ENCODE measurements around the gene CHD3.
"Not testable (repeated sequence)": the region's sequence is repeated elsewhere in the genome, so short reads cannot be mapped to it uniquely, and the experiment has no call there.

Gene CHD3

GRCh38 chr17:7850701-7851437 lies 37.7 kb upstream of the CHD3 start:
- DNase-seq: no peak

DNA sequence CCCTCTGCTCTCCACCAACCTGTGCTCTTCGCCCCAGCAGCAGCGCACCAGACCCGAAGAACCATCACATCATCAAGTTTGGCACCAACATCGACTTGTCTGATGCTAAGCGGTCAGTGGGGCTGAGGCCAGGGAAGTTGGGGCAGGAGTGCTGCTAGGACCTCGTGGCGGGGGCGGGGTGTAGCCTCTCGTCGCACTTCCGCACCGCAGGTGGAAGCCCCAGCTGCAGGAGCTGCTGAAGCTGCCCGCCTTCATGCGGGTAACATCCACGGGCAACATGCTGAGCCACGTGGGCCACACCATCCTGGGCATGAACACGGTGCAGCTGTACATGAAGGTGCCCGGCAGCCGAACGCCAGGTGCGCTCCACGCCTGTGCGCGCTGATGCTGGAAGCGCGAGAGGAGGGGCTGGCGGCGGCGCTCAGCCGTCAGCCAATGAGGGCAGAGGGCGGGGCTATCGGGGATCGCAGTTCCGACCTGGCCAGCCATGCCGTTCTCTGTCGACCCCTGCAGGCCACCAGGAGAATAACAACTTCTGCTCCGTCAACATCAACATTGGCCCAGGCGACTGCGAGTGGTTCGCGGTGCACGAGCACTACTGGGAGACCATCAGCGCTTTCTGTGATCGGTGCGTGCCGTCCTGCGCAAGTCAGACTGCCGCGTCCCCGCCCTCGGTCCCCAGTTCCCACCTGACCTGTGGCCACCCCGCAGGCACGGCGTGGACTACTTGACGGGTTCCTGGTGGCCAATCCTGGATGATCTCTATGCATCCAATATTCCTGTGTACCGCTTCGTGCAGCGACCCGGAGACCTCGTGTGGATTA lies 36.9 kb upstream of the CHD3 start:
- peak; percentile 94 for DNase-seq

DNA sequence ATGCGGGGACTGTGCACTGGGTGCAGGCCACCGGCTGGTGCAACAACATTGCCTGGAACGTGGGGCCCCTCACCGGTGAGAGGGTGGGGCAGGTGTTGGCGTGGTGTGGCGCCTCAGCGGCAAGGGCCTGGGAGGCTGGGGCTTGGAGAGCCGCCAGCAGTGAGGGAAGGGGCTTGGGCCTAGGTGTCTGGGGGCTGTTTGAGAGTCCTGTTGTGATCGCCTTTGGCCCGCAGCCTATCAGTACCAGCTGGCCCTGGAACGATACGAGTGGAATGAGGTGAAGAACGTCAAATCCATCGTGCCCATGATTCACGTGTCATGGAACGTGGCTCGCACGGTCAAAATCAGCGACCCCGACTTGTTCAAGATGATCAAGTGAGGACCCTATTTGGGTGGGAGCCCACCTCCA lies 36.3 kb upstream of the CHD3 start:
- DNase-seq: no peak

GRCh38 chr17:7852919-7853690 lies 35.5 kb upstream of the CHD3 start:
- DNase-seq: no peak

DNA sequence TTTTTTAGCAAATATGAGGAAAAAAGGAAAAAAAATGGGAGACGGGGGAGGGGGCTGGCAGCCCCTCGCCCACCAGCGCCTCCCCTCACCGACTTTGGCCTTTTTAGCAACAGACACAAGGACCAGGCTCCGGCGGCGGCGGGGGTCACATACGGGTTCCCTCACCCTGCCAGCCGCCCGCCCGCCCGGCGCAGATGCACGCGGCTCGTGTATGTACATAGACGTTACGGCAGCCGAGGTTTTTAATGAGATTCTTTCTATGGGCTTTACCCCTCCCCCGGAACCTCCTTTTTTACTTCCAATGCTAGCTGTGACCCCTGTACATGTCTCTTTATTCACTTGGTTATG lies 34.9 kb upstream of the CHD3 start:
- DNase-seq: no peak

- DNase-seq: no peak
Measured at GRCh38 chr17:7854078-7854777, 34.4 kb upstream of the CHD3 start.

- no peak for DNase-seq
Measured at GRCh38 chr17:7854851-7855659, 33.5 kb upstream of the CHD3 start, which contains the start of gene TMEM88. TMEM88 (plus strand) TSS chr17:7855066; CDS start chr17:7855075, 9 bp downstream.

- no peak for DNase-seq
Measured at GRCh38 chr17:7855660-7856010, 33.0 kb upstream of the CHD3 start.

DNA sequence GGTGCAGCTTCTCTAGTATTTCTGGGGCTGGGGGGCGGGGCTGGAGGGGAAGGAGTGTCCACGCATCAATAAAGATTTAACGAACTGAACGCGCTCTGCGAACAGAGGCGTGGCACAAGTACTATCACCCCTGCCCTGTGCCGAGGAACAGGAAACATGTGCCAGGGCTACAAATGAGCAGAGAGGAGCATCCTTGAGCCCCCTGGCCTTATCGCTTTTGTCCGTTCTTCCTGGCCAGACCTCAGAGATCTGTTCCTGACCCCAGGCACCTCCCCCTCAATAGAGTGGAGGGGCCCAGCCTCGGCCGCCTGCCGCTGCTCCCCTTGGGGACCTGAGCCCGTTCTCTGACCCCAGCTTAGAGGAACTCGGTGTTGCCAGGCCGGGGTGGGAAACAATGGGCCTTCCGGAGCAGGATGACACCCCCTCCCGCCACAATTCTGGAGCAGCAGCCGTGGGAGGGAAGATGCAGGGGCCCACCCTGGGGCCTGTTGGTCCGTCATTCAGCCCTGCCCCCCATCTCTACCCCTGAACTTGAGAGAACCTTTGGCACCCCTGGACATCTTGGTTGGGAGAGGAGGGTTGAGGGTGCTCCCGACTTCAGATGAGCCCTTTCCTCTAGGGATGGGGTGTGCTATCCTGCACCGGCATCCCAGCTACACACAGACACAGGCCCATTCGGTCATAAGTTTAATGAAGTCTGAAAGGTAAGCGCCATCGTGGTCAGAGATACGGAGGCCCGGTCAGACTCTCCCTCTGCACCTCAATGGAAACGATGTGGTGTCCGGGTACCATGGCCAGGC lies 32.4 kb upstream of the CHD3 start:
- DNase-seq: no peak

DNA sequence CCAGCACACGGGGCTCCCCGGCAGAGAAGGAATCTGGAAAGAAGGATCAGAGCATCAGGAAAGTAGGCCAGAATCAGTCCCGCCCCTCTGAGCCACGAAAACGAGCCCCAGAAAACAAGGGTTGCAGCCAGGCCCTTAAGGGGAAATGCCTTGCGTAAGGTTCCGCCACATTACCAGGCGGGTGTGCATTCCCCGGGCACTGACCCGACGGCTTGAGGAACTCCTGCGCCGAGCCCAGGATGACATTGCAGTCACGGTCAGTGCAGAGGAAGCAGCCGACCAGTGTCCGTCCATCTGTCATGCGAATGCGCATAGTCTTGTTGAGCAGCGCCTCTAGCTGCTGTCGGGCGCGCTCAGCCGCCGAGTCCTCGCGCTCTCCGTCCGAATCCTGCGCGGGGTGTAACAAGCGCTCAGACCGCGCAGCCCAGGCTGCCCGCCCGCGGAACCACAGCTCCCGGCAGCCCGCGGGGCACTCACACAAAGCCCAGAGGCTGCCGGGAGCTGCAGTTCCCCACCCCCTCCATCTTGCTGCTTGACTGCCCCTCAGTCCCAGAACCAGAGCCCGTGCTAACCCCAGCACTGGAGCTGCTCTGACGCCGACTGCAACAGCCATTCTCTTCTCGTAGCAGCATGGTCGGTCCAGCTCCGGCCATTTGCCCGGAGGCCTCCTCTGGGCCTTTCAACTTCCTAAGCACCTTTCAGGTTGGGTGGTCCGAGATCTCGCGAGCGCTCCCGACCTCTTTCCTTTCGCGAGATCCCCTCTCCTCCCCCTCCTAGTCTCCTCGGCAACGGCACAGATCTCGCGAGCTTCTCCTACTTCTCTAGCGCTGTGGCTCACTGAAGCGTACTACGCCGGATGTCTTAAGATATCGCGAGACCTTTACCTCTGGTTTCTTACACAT lies 31.5 kb upstream of the CHD3 start, which contains the start of gene NAA38:
Gene NAA38 (minus strand): TSS at position 749 of the 902 bp plus-strand sequence. CDS start 96 bp downstream, at position 653.
- peak; percentile 94 for DNase-seq

DNA sequence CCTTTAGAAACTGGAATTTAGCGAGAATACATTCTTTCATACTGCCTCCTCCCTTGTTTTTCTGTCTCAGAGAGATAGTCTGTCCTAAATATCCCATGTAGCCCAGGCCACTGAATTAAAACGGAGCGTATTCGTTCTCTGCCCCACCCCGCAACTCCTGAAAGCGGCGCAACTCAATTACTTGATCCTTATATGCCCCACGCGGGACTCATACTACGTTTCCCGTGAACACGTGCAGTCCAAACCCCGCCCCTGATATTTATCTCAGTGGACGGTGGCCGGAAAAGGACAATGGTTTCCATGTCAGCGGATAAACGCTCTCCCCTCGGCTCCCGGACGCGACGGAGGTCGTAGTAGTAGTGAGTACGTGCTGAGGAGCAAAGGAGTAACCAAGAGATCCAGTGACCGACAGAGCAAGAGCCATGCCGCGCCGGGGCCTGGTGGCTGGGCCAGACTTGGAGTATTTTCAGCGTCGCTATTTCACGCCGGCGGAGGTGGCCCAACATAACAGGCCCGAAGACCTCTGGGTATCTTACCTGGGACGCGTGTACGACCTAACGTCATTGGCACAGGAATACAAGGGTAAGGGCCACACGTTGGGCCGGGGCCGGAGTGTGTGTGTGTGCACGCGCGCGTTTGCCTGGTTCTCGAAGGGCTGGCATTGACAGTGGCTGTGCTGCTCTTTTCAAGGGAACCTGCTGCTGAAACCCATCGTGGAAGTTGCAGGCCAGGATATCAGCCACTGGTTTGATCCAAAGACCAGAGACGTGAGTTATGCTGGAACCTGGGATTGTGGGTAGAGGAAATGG lies 30.7 kb upstream of the CHD3 start, which contains the start of gene CYB5D1:
Gene CYB5D1 (plus strand): TSS at position 291 of the 809 bp plus-strand sequence. CDS start 132 bp downstream, at position 423.
- DNase-seq: peak; percentile 86

- DNase-seq: no peak
Measured at GRCh38 chr17:7858522-7858810, 30.1 kb upstream of the CHD3 start.

GRCh38 chr17:7859028-7859427 lies 29.6 kb upstream of the CHD3 start:
- no peak for DNase-seq

DNA sequence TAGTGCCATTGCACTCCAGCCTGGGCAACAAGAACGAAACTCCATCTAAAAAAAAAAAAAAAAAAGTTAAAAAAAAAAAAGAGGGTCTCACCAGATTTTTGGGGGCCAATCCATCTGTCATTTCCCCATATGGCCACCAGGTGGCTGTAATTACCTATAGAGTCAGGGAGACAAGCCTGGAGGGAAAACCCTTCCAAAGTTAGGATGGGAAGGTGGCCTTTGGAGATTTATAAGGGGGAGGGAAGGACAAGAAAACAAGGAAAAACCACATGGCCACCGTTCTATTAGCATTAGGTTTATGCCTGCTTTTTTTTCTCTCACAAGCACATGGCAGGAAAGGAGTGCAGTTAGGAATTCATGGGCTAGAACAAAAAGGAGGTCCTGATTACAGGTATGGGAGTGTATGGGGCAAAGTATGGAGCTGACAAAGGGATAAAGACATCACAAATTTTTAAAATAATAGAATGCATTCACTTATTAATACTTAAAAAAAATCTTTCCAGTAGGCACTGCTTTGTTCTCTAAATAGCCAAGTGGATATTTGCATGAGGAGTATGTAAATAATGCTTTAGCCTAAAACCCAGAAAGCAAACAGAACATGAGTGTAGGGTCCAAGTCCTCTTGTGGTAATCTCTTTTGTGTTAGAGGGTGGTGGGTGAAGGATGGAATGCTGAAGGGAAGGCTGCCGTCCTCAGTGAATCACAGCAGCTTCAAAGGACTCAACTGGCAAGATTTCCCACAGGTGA lies 25.7 kb upstream of the CHD3 start:
- peak; percentile 50 for DNase-seq

DNA sequence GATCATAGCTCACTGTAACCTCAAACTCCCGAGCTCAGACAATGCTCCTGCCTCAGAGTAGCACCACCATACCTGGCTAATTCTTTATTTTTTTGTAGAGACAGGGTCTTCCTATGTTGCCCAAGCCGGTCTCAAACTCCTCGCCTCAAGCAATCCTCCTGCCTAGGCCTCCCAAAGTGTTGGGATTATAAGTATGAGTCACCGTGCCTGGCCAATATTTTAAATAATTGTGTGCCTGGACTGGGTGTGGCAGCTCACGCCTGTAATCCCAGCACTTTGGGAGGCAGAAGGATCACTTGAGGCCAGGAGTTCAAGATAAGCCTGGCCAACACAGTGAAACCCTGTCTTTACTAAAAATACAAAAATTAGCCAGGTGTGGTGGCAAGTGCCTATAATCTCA lies 24.2 kb upstream of the CHD3 start:
- DNase-seq: not testable (repeated sequence)

GRCh38 chr17:7864995-7865650 lies 23.5 kb upstream of the CHD3 start:
- DNase-seq: no peak

DNA sequence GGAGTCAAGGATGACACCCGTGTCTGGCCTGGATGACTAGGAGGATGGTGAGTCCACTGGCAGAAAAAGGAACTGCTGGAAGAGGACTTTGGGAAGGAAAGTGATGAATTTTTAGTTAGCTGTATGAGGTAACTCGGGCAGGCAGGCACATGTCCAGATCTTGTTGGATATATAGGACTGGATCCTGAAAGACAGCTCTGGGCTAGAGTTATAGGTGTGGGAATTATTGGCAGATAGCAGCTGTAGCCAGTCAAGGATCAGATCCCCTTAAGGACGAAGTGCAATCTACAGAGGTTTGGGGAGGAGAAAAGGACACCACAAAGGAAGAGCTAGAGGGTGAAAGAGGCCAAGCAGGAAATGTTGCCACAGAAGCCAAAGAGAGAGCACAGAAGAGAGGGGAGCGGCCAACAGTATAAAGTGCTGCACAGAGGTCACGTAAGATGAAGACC lies 20.7 kb upstream of the CHD3 start:
- DNase-seq: no peak

DNA sequence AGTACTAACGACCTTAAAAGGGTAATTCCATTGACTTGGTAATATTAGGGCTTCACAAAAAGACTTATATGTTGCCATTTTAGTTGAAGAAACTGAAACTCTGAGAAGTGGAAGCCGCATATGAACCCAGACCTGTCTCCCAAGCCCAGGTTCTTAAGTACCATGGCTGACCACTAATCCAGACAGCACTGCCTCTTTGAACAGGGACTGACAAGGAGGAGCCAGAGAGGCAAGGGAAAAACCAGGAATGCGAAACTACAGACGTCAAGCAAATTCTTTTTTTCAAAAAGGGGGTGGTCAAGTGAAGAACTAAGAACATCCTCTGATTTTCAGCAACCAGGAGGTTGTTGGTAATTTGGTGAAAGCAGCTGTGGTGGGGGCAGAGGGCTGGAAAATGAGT lies 15.5 kb upstream of the CHD3 start:
- DNase-seq: no peak
